PC-9 (cell line): ENCODE results near the gene CKB. TPM values are rescaled to one million over a fixed set of nuclear protein-coding genes. Genes with fewer than 3 reads are reported as not detected.

Experiments used
- BruUV-seq: library from RNA; stranded (reverse); fragments of 400-500 nt; replicated peaks from 2 replicates; lab custom pipeline; 2021; lab: Mats Ljungman, UMichigan
- CTCF ChIA-PET: fragments of 300-600 bp; sonication (Branson Sonifier 250); formaldehyde crosslinking; loops from one replicate; lab custom pipeline; 2022; ENCODE audit warnings: antibody characterized with exemption; lab: Charles Lee
- POLR2A ChIA-PET: fragments of 300-600 bp; sonication (Branson Sonifier 250); formaldehyde crosslinking; loops from one replicate; lab custom pipeline; 2022; ENCODE audit warnings: antibody characterized with exemption; ENCODE audit not compliant: unreplicated experiment; lab: Charles Lee
- DNase-seq, 2 experiments: peaks; one replicate each; pipeline versions ENCODE4 v3.0.0 to v3.0.0-alpha.2; 2015 to 2022; ENCODE audit warnings: mixed read lengths in 1 of 2
- H2AFZ ChIP-seq: fragments of 200-600 bp; sonication (generic); 2 replicates; pipeline ENCODE4 v1.8.1; 2017; ENCODE audit warnings: antibody characterized with exemption
- H3F3A ChIP-seq: fragments of 200-600 bp; sonication (generic); 2 replicates; pipeline ENCODE4 v1.8.1; 2017; ENCODE audit warnings: antibody characterized with exemption, mild to moderate bottlenecking, low read depth; ENCODE audit not compliant: insufficient read depth
- H3K27ac ChIP-seq: fragments of 200-600 bp; sonication (generic); 2 replicates; pipeline ENCODE4 v1.6.1; 2016; ENCODE audit warnings: mixed run types
- H3K27me3 ChIP-seq: fragments of 200-600 bp; sonication (generic); 2 replicates; pipeline ENCODE4 v1.6.1; 2016; ENCODE audit warnings: low read depth, mixed run types; ENCODE audit not compliant: insufficient read depth
- H3K36me3 ChIP-seq: fragments of 200-600 bp; sonication (generic); 2 replicates; pipeline ENCODE4 v1.6.1; 2016; ENCODE audit warnings: low read depth, mixed run types
- H3K4me1 ChIP-seq: fragments of 200-600 bp; sonication (generic); replicated peaks from 2 replicates; pipeline ENCODE4 v1.6.1; 2016; ENCODE audit warnings: mixed run types; ENCODE audit not compliant: insufficient read depth
- H3K4me2 ChIP-seq: fragments of 200-600 bp; sonication (generic); 2 replicates; pipeline ENCODE4 v1.6.1; 2017; ENCODE audit warnings: mixed run types
- H3K4me3 ChIP-seq: fragments of 200-600 bp; sonication (generic); 2 replicates; pipeline ENCODE4 v1.6.1; 2016; ENCODE audit warnings: mixed run types
- H3K79me2 ChIP-seq: fragments of 200-600 bp; sonication (generic); 2 replicates; pipeline ENCODE4 v1.6.1; 2017; ENCODE audit warnings: low read depth, mixed run types
- H3K9me2 ChIP-seq: fragments of 200-600 bp; sonication (generic); 2 replicates; pipeline ENCODE4 v1.8.1; 2017; ENCODE audit warnings: mild to moderate bottlenecking; ENCODE audit not compliant: insufficient read depth
- H3K9me3 ChIP-seq: fragments of 200-600 bp; sonication (generic); 2 replicates; pipeline ENCODE4 v1.8.1; 2016; ENCODE audit warnings: low read depth; ENCODE audit not compliant: insufficient read depth
- H4K20me1 ChIP-seq: fragments of 200-600 bp; sonication (generic); 2 replicates; pipeline ENCODE4 v1.8.1; 2017; ENCODE audit not compliant: insufficient read depth
- EZH2 ChIP-seq: fragments of 200-600 bp; sonication (generic); IDR thresholded peaks from 2 replicates; pipeline ENCODE4 v1.8.0; 2017; ENCODE audit warnings: antibody characterized with exemption, low read depth
- intact Hi-C: fragments of 100-400 bp; cut with micrococcal nuclease; formaldehyde crosslinking; loops from one replicate; pipeline ENCODE4 v1.10.0; 2022; ENCODE audit not compliant: unreplicated experiment
- total RNA-seq: library from RNA; stranded (reverse); gene quantifications from 2 replicates; pipeline ENCODE4 v1.2.3, GENCODE V29; 2021
- TF ChIP-seq, protein P1 (sequence below): fragments of 200-600 bp; sonication (generic); conservative IDR thresholded peaks from 2 replicates; pipeline ENCODE4 v1.6.1; 2017; ENCODE audit warnings: mixed run types, antibody characterized with exemption, mild to moderate bottlenecking, moderate library complexity

Gene CKB
- total RNA-seq, 1 experiment from 2014 or later, result 64.4 TPM

DNA sequence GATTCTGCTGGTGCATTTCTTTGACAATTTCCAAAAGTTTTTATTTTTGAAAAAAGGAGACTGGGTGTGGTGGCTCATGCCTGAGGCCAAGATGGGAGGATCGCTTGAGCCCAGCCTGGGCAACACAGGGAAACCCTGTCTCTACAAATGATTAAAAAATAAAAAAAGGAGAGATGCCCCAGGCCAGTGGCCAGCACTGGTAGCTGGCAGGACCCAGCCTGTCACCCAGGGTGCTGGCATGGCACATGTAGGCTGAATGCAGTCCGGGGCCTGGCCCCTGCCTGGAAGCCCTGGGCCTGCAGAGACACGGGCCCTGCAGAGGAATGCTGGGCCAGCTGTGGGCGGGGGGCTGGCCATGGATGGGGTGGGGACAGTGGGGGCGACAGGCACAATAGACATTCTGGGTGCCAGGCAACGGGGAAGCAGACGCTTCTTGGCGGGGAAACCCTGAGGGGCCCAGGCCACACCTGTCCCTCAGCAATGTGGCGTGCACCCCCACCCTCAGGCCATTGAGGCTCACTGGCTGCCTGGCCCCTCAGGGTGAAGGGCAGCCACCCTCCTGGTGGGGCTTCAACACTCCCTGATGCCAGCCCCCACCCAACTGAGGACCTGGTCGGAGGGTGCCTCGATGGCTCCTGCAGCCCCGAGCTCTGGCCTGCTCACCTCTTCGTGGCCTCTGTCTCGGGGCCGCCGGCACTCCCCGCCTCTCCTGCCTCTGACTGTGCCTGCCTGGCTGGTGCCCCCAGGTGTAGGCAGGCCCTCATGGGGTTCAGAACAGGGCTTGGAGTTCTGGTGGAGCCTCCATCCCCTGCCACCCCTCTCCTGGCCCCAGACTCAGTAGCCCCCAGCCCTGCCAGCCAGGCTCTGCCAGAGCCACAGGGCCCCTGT is 18.4 kb upstream of the CKB start:
- BruUV-seq, result no TSS peak
- Histone ChIP-seq H3K27me3 (no peaks in the 10 kb centered on the region), H3K4me1 (peaks cover 58% of the 10 kb centered on the region), H4K20me1 (peaks cover 31% of the 10 kb centered on the region; the same call in 1 of the 2 replicates), H3K9me2 (no peaks in the 10 kb centered on the region), H3K79me2 (no peaks in the 10 kb centered on the region), H3F3A (peaks cover 58% of the 10 kb centered on the region), H2AFZ (no peak overlapping the region), H3K27ac (peak overlapping the region; percentile 96), H3K4me3 (no peak overlapping the region; the same call in 1 of the 2 replicates), H3K9me3 (no peaks in the 10 kb centered on the region), H3K36me3 (no peaks in the 10 kb centered on the region), H3K4me2 (peak overlapping the region; percentile 78)
- ChIA-PET POLR2A (interaction anchor here (0.6 to 1.1 kb wide), 7 partner anchors 13 to 848 kb away, joined by 3 to 14 read pairs (median 4); partner anchors contain the start of genes BAG5 and COA8), CTCF (interaction anchor here (0.6 to 2.2 kb wide), 8 partner anchors 17 to 508 kb away, joined by 3 to 15 read pairs (median 7); no protein-coding TSS in a partner anchor)
- TF ChIP-seq, protein P1, sequence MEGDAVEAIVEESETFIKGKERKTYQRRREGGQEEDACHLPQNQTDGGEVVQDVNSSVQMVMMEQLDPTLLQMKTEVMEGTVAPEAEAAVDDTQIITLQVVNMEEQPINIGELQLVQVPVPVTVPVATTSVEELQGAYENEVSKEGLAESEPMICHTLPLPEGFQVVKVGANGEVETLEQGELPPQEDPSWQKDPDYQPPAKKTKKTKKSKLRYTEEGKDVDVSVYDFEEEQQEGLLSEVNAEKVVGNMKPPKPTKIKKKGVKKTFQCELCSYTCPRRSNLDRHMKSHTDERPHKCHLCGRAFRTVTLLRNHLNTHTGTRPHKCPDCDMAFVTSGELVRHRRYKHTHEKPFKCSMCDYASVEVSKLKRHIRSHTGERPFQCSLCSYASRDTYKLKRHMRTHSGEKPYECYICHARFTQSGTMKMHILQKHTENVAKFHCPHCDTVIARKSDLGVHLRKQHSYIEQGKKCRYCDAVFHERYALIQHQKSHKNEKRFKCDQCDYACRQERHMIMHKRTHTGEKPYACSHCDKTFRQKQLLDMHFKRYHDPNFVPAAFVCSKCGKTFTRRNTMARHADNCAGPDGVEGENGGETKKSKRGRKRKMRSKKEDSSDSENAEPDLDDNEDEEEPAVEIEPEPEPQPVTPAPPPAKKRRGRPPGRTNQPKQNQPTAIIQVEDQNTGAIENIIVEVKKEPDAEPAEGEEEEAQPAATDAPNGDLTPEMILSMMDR, result no peak; the same call in 1 of the 2 replicates
- TF ChIP-seq EZH2, result no peak
- intact Hi-C loops, result loop anchor here (1.0 to 10.0 kb wide), 7 partner anchors 12 to 1016 kb away; partner anchors contain the start of gene TRMT61A
- DNase-seq, result no peak

DNA sequence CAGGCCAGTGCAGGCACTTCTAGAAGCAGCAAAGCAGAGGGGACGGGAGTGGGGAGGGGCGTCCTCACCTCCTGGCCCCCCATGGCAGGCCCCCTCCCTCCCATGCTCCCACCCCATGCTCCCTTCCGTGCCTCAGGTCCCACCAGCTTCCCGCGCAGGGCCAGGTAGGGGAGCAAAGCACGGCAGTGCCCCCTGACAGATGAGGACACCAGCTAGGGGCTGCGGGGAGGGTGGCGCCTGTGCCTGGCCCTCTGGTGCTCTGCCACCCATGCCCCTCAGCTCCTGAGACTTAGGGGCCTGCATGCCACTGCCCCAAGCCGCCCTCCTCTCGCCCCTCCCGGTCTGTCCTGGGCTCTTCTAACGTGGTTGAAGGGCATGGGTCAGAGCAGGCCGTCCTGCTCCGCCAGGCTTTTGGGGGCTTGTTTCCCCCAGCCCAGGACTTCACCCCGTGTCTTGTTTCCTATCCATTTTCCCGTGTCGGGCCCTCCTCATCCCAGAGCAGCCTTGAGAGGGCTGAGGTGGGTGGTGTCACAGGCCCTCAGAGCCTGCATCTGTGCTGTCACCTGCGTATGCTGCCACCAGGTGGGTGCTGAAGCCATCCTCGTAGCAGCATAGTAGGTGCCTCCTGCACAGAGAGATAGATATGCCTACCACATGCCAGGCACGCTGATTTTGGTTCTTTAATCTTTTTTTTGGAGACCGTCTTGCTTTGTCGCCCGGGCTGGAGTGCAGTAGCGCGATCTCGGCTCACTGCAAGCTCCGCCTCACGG is 16.6 kb upstream of the CKB start:
- CTCF ChIA-PET, result interaction anchor here (0.6 to 1.6 kb wide), 5 partner anchors 8 to 1016 kb away, joined by 3 to 8 read pairs (median 4); no protein-coding TSS in a partner anchor
- POLR2A ChIA-PET, result no interaction called here
- BruUV-seq, result TSS peak; percentile 54

More for the DNA sequence above, 16.6 kb upstream of the CKB start:
- Histone ChIP-seq H4K20me1 (peaks cover 41% of the 10 kb centered on the region), H3K36me3 (no peaks in the 10 kb centered on the region), H3F3A (peaks cover 58% of the 10 kb centered on the region), H3K9me3 (no peaks in the 10 kb centered on the region), H3K4me2 (peak overlapping the region; percentile 78), H3K27me3 (no peaks in the 10 kb centered on the region), H2AFZ (no peak overlapping the region), H3K27ac (peak overlapping the region; percentile 96), H3K79me2 (no peaks in the 10 kb centered on the region), H3K9me2 (no peaks in the 10 kb centered on the region), H3K4me3 (no peak overlapping the region), H3K4me1 (peaks cover 58% of the 10 kb centered on the region)
- intact Hi-C loops, result no loop called here
- TF ChIP-seq EZH2, result no peak
- TF ChIP-seq, protein P1, result no peak
- DNase-seq, result no peak
